Fibroblast of the aortic adventitia (primary cell): ENCODE data around the gene IGLL5. TPM values are rescaled to one million over a fixed set of nuclear protein-coding genes. Genes with fewer than 3 reads are reported as not detected.

ENCODE experiments used
- DNase-seq: peaks from one replicate; pipeline ENCODE4 v3.0.0-alpha.2; 2010; ENCODE audit warnings: low read depth
- H3K4me3 ChIP-seq: 2 replicates; pipeline ENCODE4 v1.5.1; 2011; ENCODE audit warnings: low read depth, mild to moderate bottlenecking, control low read depth, low read length, moderate library complexity
- CTCF ChIP-seq: IDR thresholded peaks from 2 replicates; pipeline ENCODE4 v1.5.1; 2011; ENCODE audit warnings: mild to moderate bottlenecking, low read length, control low read depth, inconsistent platforms; ENCODE audit not compliant: insufficient read depth
- total RNA-seq: library from RNA; depleted of rRNA; stranded (reverse); fragments of >200 nt; gene quantifications from 2 replicates; pipeline ENCODE4 v1.2.3, GENCODE V29; 2012; ENCODE audit warnings: low replicate concordance

IGLL5 gene
- total RNA-seq, 1 donor, result not detected

GRCh38 chr22:22936180-22936914 is 48.7 kb downstream of the IGLL5 start:
- H3K4me3 ChIP-seq, result no peak overlapping the region
- no peak for TF ChIP-seq CTCF
- no peak for DNase-seq

GRCh38 chr22:22936915-22937656 is 49.5 kb downstream of the IGLL5 start:
- DNase-seq, result no peak
- TF ChIP-seq CTCF, result no peak
- H3K4me3 ChIP-seq, result no peak overlapping the region

- no peak overlapping the region for H3K4me3 ChIP-seq
- DNase-seq, result no peak
- TF ChIP-seq CTCF, result no peak
These were observed 50.4 kb downstream of the IGLL5 start for GRCh38 chr22:22937894-22938480.

- no peak overlapping the region for H3K4me3 ChIP-seq
- no peak for DNase-seq
- TF ChIP-seq CTCF, result no peak
These were observed 51.3 kb downstream of the IGLL5 start for GRCh38 chr22:22938672-22939587.

- DNase-seq, result no peak
- no peak for TF ChIP-seq CTCF
- no peak overlapping the region for H3K4me3 ChIP-seq
These were observed 52.2 kb downstream of the IGLL5 start for GRCh38 chr22:22939588-22940368.
